Muscle of leg (tissue), 10 donors: ENCODE measurements around the gene CDH6. TPM values are rescaled to one million over a fixed set of nuclear protein-coding genes. Genes with fewer than 3 reads are reported as not detected.

ENCODE experiments used
- DNase-seq: peaks from one replicate; pipeline ENCODE4 v3.0.0; 2013
- H3K27ac ChIP-seq: one replicate; pipeline ENCODE4 v1.5.1; 2013; ENCODE audit warnings: mild to moderate bottlenecking, low read length, control low read depth
- H3K27me3 ChIP-seq: one replicate; pipeline ENCODE4 v1.6.1; 2013; ENCODE audit warnings: low read length; ENCODE audit not compliant: control insufficient read depth, insufficient read depth
- H3K36me3 ChIP-seq: one replicate; pipeline ENCODE4 v1.6.1; 2013; ENCODE audit warnings: low read length; ENCODE audit not compliant: control insufficient read depth, insufficient read depth
- H3K4me1 ChIP-seq: one replicate; pipeline ENCODE4 v1.6.1; 2013; ENCODE audit warnings: low read length; ENCODE audit not compliant: control insufficient read depth, insufficient read depth
- H3K4me3 ChIP-seq: one replicate; pipeline ENCODE4 v1.5.1; 2013; ENCODE audit warnings: low read length, control low read depth
- H3K9me3 ChIP-seq: replicated peaks from 2 replicates; pipeline ENCODE4 v1.6.1; 2013; ENCODE audit warnings: low read depth, low read length; ENCODE audit not compliant: control insufficient read depth
- polyA plus RNA-seq, 8 donors: library from polyadenylated mRNA; unstranded; fragments of 120-200 nt; gene quantifications; one replicate each; pipeline versions ENCODE4 v1.2.1 to v1.2.3, GENCODE V29; 2013; ENCODE audit warnings: inconsistent platforms in 1 of 8, low replicate concordance in 1 of 8; ENCODE audit not compliant: insufficient read length in 8 of 8, insufficient read depth in 1 of 8
- total RNA-seq: library from RNA; stranded (reverse); fragments of 120-200 nt; gene quantifications from one replicate; pipeline ENCODE4 v1.2.4, GENCODE V29; 2013

Gene CDH6
- total and polyA plus RNA-seq, 9 donors = 2.3 to 8.0 (median 4.2) TPM

DNA sequence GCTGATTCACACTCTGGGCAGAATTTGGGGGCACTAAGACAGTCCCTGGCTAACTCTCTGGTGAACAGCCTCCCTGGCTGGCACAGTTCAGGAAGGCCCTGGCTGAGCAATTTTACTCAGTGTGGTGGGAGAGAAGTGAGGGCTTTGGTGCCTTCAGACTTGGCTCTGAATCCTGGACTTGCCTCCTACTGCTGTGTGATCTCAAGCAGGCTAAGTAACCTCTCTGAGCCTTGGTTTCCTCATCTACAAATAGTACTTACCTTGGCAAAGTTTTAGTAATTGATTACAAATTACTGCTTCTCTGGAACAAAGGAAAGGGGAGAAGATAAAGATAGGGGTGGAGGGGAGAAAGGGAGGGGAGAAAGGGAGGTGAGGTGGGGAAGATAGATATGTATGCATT, 184.7 kb downstream of the CDH6 start:
- H3K36me3 ChIP-seq = no peaks in the 10 kb centered on the region
- H3K27ac ChIP-seq = no peak overlapping the region
- H3K4me1 ChIP-seq = no peaks in the 10 kb centered on the region
- no peaks in the 10 kb centered on the region for H3K9me3 ChIP-seq
- DNase-seq = no peak
- no peaks in the 10 kb centered on the region for H3K27me3 ChIP-seq
- H3K4me3 ChIP-seq = no peak overlapping the region
